Measurements from ENCODE around the gene KRT71.

- no peak for TF ChIP-seq CTCF (IDR thresholded peaks at IDR 0.05 in 4 of 5, conservative IDR thresholded peaks at IDR 0.05 in 1 of 5)
- no peak for TF ChIP-seq POLR2A (IDR thresholded peaks at IDR 0.05)
Measured at GRCh38 chr12:52552055-52552454, 890 bp downstream of the KRT71 start.
